Measurements from ENCODE around the gene GPALPP1.

The GPALPP1 gene

GRCh38 chr13:44967704-44968433, 21.5 kb upstream of the GPALPP1 start:
- H3K27ac ChIP-seq = peak overlapping the region; percentile 28; the same call in 1 of the 2 replicates
- TF ChIP-seq ZFX (IDR thresholded peaks at IDR 0.05; ENCODE audit: borderline replicate concordance) (no peak), CTCF (IDR thresholded peaks at IDR 0.05) (peak; percentile 42)

DNA sequence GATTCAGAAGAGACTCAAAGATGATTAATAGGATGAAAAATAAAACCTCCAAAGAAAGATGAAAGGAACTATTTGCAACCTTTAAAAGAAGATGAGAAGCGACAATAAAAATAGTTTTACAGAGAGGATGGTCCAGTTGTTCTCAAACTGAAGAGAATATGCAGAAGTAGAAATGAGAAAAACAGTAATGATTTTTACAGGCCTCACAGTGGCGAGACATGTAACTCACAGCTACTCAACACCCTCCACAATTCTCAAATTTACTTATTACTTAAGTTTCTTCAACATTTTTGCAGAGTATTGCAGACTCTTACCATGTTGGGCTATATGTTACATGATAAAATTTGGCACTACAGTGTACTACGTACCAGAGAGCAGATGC, 20.9 kb upstream of the GPALPP1 start:
- TF ChIP-seq ZFX (IDR thresholded peaks at IDR 0.05; ENCODE audit: borderline replicate concordance) (no peak), CTCF (IDR thresholded peaks at IDR 0.05) (no peak)
- peak overlapping the region; percentile 28; the same call in 1 of the 2 replicates for H3K27ac ChIP-seq

DNA sequence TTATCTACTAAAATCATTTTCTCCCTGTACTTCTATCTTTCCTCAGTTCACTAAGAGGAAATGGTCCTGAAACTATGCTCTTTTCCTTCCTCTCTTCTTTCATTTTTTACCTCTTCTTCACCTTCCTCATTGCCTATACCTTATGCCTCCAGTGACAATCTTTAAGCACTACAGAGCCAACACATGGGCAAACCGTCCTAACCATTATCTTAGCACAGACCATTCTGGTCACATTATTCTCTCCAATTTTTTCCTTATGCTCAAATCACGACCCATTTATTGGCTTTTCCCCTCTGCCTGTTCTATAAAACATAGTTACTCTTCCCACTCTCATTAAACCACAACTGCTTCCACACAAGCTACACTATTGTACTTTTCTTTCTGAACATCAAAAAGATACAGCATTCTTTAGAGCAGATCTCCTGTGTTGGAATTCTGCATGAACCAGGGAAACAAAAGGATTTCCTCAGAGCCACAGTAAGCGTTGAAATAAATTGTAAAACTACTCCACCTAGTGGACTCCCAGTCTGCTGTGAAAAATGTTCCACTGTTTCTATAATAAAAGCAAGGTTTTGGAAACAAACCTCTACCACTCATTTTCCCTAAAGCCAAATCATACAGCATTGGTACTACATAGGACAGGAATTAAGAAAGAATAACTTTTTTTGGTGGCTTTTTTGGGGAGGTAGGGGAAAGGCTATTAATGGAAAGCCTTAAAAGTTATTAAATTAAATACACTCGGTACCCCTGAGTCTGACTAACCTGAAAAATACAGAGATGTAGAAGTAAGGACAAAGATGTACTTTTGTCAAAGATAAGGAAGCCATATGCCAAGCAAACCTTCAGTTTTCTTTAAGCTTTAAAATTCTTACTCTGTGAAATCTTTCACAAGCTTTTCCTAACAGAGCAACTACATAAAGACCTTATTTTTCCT, 19.5 kb upstream of the GPALPP1 start:
- TF ChIP-seq CTCF (IDR thresholded peaks at IDR 0.05) = peak; percentile 81
- no peak for TF ChIP-seq ZFX (IDR thresholded peaks at IDR 0.05; ENCODE audit: borderline replicate concordance)
- H3K27ac ChIP-seq = no peak overlapping the region

GRCh38 chr13:44971656-44972595, 17.4 kb upstream of the GPALPP1 start:
- TF ChIP-seq ZFX (IDR thresholded peaks at IDR 0.05; ENCODE audit: borderline replicate concordance) (no peak), CTCF (IDR thresholded peaks at IDR 0.05) (no peak)
- no peak overlapping the region for H3K27ac ChIP-seq

DNA sequence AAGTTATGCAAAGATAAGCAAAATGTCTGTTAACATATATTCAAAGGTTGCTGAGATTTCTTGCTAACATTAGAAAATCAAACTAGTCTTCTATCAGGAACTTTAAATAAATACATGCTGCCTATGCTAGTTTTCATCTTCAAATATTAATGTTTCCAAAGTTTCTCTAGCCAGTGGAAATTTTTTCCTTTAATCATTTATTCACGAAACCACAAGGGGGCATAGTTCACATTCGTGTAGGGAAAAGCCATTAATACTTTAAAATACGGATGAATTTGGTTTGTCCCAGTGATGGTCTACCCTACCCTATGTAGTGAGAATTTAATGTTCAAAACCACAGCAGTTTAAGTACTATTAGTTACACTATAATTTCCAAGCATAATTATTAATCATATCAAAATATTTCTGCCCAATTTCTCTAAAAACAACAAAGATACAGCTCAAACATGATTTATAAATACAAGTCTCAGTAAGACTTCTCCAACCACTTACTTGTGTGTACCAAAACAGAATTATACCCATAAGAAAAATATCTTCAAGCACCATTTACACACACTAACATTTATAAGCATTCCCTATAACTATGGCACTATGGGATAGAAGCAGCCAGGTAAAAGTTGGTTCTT, 16.3 kb upstream of the GPALPP1 start:
- peak; percentile 85 for TF ChIP-seq CTCF (IDR thresholded peaks at IDR 0.05)
- TF ChIP-seq ZFX (IDR thresholded peaks at IDR 0.05; ENCODE audit: borderline replicate concordance) = no peak
- H3K27ac ChIP-seq = no peak overlapping the region

DNA sequence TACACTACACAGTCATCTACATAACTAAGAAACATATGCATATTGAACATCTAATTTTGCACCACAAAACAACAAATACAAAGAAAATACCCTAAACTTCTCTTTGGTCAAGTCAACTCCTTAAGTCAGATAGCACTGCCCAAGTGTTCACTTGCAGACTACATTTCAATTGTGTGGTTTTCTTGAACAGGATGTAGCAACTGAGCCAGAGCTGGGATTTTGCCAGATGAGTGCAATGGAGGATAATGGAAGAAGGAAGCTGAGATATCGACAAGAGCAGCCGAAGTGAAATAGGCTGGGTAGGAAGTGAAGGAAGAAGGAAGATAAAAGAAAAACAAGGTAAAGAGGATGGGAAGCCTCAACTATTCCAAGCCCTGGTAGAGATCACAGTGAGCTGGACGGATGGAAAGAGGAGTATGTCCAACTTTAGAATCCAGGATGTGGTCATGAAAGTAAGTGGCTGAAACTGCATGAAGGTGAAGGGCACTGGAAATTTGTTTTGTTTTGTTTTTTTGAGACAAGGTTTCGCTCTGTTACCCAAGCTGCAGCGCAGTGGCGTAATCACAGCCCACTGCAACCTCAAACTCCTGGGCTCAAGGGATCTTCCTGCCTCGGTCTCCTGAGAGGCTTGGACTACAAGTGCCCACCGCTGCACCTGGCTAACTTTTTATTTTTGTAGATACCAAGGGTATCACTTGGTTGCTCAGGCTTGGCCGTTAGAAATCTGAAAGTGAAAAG, 15.1 kb upstream of the GPALPP1 start:
- H3K27ac ChIP-seq = no peak overlapping the region
- TF ChIP-seq CTCF (IDR thresholded peaks at IDR 0.05) = no peak
- TF ChIP-seq ZFX (IDR thresholded peaks at IDR 0.05; ENCODE audit: borderline replicate concordance) = no peak

Data from 22Rv1 (cell line).